Neural progenitor cell (in vitro differentiated cells): ENCODE measurements around the gene ARIH1. TPM values are rescaled to one million over a fixed set of nuclear protein-coding genes. Genes with fewer than 3 reads are reported as not detected.

Source experiments
- DNase-seq: peaks from one replicate; pipeline ENCODE4 v3.0.0-alpha.2; 2016; ENCODE audit warnings: low spot score
- H2AFZ ChIP-seq: fragments of 200-600 bp; sonication (generic); replicated peaks from 2 replicates; pipeline ENCODE4 v1.6.1; 2016; ENCODE audit warnings: antibody characterized with exemption
- H3F3A ChIP-seq: fragments of 200-600 bp; sonication (generic); 2 replicates; pipeline ENCODE4 v1.6.1; 2016; ENCODE audit warnings: antibody characterized with exemption, low read depth
- H3K27ac ChIP-seq: fragments of 200-600 bp; sonication (generic); 2 replicates; pipeline ENCODE4 v1.5.1; 2016; ENCODE audit warnings: mild to moderate bottlenecking
- H3K27me3 ChIP-seq: fragments of 200-600 bp; sonication (generic); 2 replicates; pipeline ENCODE4 v1.6.1; 2016; ENCODE audit warnings: mild to moderate bottlenecking, moderate library complexity
- H3K36me3 ChIP-seq: fragments of 200-600 bp; sonication (generic); 2 replicates; pipeline ENCODE4 v1.5.1; 2016
- H3K4me1 ChIP-seq: fragments of 200-600 bp; sonication (generic); 2 replicates; pipeline ENCODE4 v1.6.1; 2016; ENCODE audit warnings: mixed run types
- H3K4me2 ChIP-seq: fragments of 200-600 bp; sonication (generic); 2 replicates; pipeline ENCODE4 v1.6.1; 2016
- H3K4me3 ChIP-seq: fragments of 200-600 bp; sonication (generic); 2 replicates; pipeline ENCODE4 v1.5.1; 2016
- H3K79me2 ChIP-seq: fragments of 200-600 bp; sonication (generic); 2 replicates; pipeline ENCODE4 v1.6.1; 2016; ENCODE audit warnings: low read depth
- H3K9ac ChIP-seq: fragments of 200-600 bp; sonication (generic); 2 replicates; pipeline ENCODE4 v1.6.1; 2016
- H3K9me3 ChIP-seq: fragments of 200-600 bp; sonication (generic); 2 replicates; pipeline ENCODE4 v1.5.1; 2016; ENCODE audit warnings: low read depth
- H4K20me1 ChIP-seq: fragments of 200-600 bp; sonication (generic); 2 replicates; pipeline ENCODE4 v1.6.1; 2016; ENCODE audit warnings: low read depth
- H3K27ac Mint-ChIP-seq: 3 replicates; pipeline ENCODE4 v1.8.0; 2021; ENCODE audit warnings: mixed read lengths
- H3K27me3 Mint-ChIP-seq: 2 replicates; pipeline ENCODE4 v1.8.0; 2022; ENCODE audit warnings: low read depth, mild to moderate bottlenecking, inconsistent platforms, moderate library complexity, mixed read lengths; ENCODE audit not compliant: insufficient read depth
- H3K36me3 Mint-ChIP-seq: 3 replicates; pipeline ENCODE4 v1.8.0; 2021; ENCODE audit warnings: mixed read lengths
- H3K4me1 Mint-ChIP-seq: 3 replicates; pipeline ENCODE4 v1.8.0; 2021; ENCODE audit warnings: mixed read lengths
- H3K4me3 Mint-ChIP-seq: 3 replicates; pipeline ENCODE4 v1.8.0; 2021; ENCODE audit warnings: mild to moderate bottlenecking, moderate library complexity, mixed read lengths
- H3K9me3 Mint-ChIP-seq: 3 replicates; pipeline ENCODE4 v1.8.0; 2020; ENCODE audit warnings: mixed read lengths
- CTCF ChIP-seq: fragments of 200-600 bp; sonication (generic); IDR thresholded peaks from 2 replicates; pipeline ENCODE4 v1.5.1; 2017; ENCODE audit warnings: antibody characterized with exemption, mild to moderate bottlenecking
- EZH2 ChIP-seq: fragments of 200-600 bp; sonication (generic); IDR thresholded peaks from 2 replicates; pipeline ENCODE4 v1.6.1; 2017; ENCODE audit warnings: antibody characterized with exemption, mild to moderate bottlenecking, moderate library complexity
- EZH2phosphoT487 ChIP-seq: fragments of 200-600 bp; sonication (generic); IDR thresholded peaks from 2 replicates; pipeline ENCODE4 v1.6.1; 2017; ENCODE audit warnings: antibody characterized with exemption
- total RNA-seq: library from RNA; depleted of rRNA; stranded (reverse); fragments of >200 nt; gene quantifications from 2 replicates; pipeline ENCODE4 v1.2.3, GENCODE V29; 2015; ENCODE audit warnings: low replicate concordance

The ARIH1 gene
- total RNA-seq, 1 donor from 2014 or later, result 68.0 TPM

GRCh38 chr15:72559781-72560180 lies 85.7 kb downstream of the ARIH1 start:
- peaks cover 59% of the 10 kb centered on the region for H3K79me2 ChIP-seq
- TF ChIP-seq EZH2 (no peak), EZH2phosphoT487 (no peak), CTCF (no peak)
- H3K27ac ChIP-seq, result no peak overlapping the region
- H3K4me3 ChIP-seq, result no peak overlapping the region
- H3K9me3 ChIP-seq, result no peaks in the 10 kb centered on the region
- Mint-ChIP-seq H3K4me3 (no peak overlapping the region), H3K4me1 (no peaks in the 10 kb centered on the region), H3K27me3 (no peaks in the 10 kb centered on the region), H3K9me3 (no peaks in the 10 kb centered on the region), H3K36me3 (peaks cover 29% of the 10 kb centered on the region), H3K27ac (no peak overlapping the region)
- H3K9ac ChIP-seq, result no peak overlapping the region
- no peak overlapping the region for H2AFZ ChIP-seq
- no peak overlapping the region for H3K4me2 ChIP-seq
- H3K27me3 ChIP-seq, result no peaks in the 10 kb centered on the region
- no peak for DNase-seq
- no peaks in the 10 kb centered on the region for H3K4me1 ChIP-seq
- H3K36me3 ChIP-seq, result peaks cover 14% of the 10 kb centered on the region
- peaks cover 27% of the 10 kb centered on the region for H4K20me1 ChIP-seq
- H3F3A ChIP-seq, result no peaks in the 10 kb centered on the region

GRCh38 chr15:72560458-72560857 lies 86.3 kb downstream of the ARIH1 start:
- Histone ChIP-seq H4K20me1 (peaks cover 27% of the 10 kb centered on the region), H3K9ac (peak overlapping the region; percentile 3), H3K4me1 (no peaks in the 10 kb centered on the region), H3K4me3 (no peak overlapping the region), H3K4me2 (no peak overlapping the region), H3K36me3 (peaks cover 15% of the 10 kb centered on the region), H3K27me3 (no peaks in the 10 kb centered on the region), H3K79me2 (peaks cover 59% of the 10 kb centered on the region), H2AFZ (no peak overlapping the region), H3K27ac (no peak overlapping the region), H3F3A (no peaks in the 10 kb centered on the region), H3K9me3 (no peaks in the 10 kb centered on the region)
- H3K4me3 Mint-ChIP-seq, result no peak overlapping the region
- no peak for TF ChIP-seq EZH2
- TF ChIP-seq CTCF, result no peak
- no peak for TF ChIP-seq EZH2phosphoT487
- no peaks in the 10 kb centered on the region for H3K4me1 Mint-ChIP-seq
- no peak for DNase-seq
- H3K9me3 Mint-ChIP-seq, result no peaks in the 10 kb centered on the region
- no peak overlapping the region for H3K27ac Mint-ChIP-seq
- peaks cover 29% of the 10 kb centered on the region for H3K36me3 Mint-ChIP-seq
- no peaks in the 10 kb centered on the region for H3K27me3 Mint-ChIP-seq

GRCh38 chr15:72562386-72562785 lies 88.3 kb downstream of the ARIH1 start:
- no peaks in the 10 kb centered on the region for H3K9me3 ChIP-seq
- no peaks in the 10 kb centered on the region for H3K9me3 Mint-ChIP-seq
- H4K20me1 ChIP-seq, result peaks cover 28% of the 10 kb centered on the region
- no peaks in the 10 kb centered on the region for H3K4me1 Mint-ChIP-seq
- H3K27me3 ChIP-seq, result no peaks in the 10 kb centered on the region
- DNase-seq, result no peak
- H3K36me3 Mint-ChIP-seq, result peaks cover 20% of the 10 kb centered on the region
- H3K36me3 ChIP-seq, result peaks cover 20% of the 10 kb centered on the region
- H3K4me3 Mint-ChIP-seq, result no peak overlapping the region
- H3K4me2 ChIP-seq, result no peak overlapping the region
- H2AFZ ChIP-seq, result no peak overlapping the region
- H3F3A ChIP-seq, result no peaks in the 10 kb centered on the region
- no peak overlapping the region for H3K27ac ChIP-seq
- H3K4me3 ChIP-seq, result no peak overlapping the region
- no peak overlapping the region for H3K27ac Mint-ChIP-seq
- H3K79me2 ChIP-seq, result peaks cover 45% of the 10 kb centered on the region
- no peaks in the 10 kb centered on the region for H3K4me1 ChIP-seq
- H3K27me3 Mint-ChIP-seq, result no peaks in the 10 kb centered on the region
- H3K9ac ChIP-seq, result no peak overlapping the region
- no peak for TF ChIP-seq CTCF
- no peak for TF ChIP-seq EZH2phosphoT487
- no peak for TF ChIP-seq EZH2
